GM10248 (cell line): ENCODE measurements around the gene RAP1GAP2.

Experiments used
- CTCF ChIA-PET: fragments of 300-600 bp; sonication (Branson Sonifier 250); formaldehyde crosslinking; extraction: SDS; loops from one replicate; lab custom pipeline; 2021; ENCODE audit warnings: antibody characterized with exemption; lab: Yijun Ruan, JAX
- POLR2A ChIA-PET: fragments of 350-650 bp; sonication (Branson Sonifier 250); formaldehyde crosslinking; extraction: SDS; loops from one replicate; lab custom pipeline; 2020; ENCODE audit warnings: antibody characterized with exemption; lab: Yijun Ruan, JAX
- DNase-seq: peaks from one replicate; pipeline ENCODE4 v3.0.0; 2012; ENCODE audit errors: extremely low spot score
- CTCF ChIP-seq: IDR thresholded peaks from 2 replicates; pipeline ENCODE4 v1.5.1; 2012; ENCODE audit warnings: mild to moderate bottlenecking, low read depth; ENCODE audit errors: extremely low read depth, missing control alignments, control extremely low read depth

RAP1GAP2 gene

GRCh38 chr17:2978991-2979390 lies 182.8 kb downstream of the RAP1GAP2 start:
- no peak for TF ChIP-seq CTCF

DNA sequence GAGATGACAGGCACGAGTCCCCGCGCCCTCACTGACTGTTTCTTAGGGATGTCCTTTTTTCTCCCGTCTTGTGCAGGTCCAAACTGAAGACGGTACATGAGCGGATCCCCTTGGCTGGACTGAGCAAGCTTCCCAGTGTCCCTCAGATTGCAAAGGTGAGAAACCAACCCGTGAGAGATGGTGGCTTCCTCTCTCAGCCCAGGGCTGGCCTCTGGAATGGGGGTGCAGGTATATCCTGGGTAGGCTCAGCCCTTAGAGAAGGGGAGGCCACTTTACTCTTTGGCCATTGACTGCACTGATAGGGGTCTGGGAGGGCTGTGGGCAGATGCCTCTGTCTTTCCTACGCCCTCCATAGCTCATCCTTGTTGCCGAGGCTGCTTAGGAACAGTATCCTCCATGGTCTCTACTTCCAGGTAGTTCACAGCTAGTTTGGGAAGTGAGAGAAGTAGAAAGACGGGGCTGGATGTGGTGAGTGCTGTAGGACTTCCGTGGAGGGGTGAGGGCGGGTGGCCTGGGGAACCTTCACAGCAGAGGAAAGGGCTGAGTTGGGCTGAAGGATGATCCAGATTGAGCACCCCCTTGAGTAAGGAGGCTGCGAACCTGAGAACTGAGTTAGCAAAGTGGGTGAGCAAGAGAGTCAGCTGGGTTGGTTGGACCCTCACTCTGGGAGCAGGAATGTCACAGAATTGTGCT lies 184.1 kb downstream of the RAP1GAP2 start:
- DNase-seq, result no peak

More at GRCh38 chr17:2978991-2979390, 182.8 kb downstream of the RAP1GAP2 start:
- no peak for DNase-seq
- POLR2A ChIA-PET, result no interaction called here
- CTCF ChIA-PET, result no interaction called here

DNA sequence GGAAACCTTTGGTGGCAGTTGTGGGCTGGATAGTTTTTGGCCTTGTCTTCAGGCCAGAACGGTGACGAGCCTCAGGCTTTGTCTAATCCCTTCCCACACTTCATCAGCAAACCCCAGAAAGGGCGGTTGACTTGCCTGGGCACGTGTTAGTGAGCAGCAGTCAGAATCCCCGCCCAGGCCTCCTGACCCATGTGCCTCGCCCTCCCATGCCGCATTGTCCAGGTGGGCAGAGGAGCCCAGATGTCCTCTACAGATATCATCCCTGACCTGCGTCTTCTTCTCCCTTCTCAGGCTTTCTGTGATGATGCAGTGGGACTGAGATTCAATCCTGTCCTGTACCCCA lies 184.6 kb downstream of the RAP1GAP2 start:
- ChIA-PET POLR2A (no interaction called here), CTCF (no interaction called here)
- no peak for TF ChIP-seq CTCF
- DNase-seq, result no peak

More for the DNA sequence above, 184.1 kb downstream of the RAP1GAP2 start:
- CTCF ChIA-PET, result no interaction called here
- POLR2A ChIA-PET, result no interaction called here
- TF ChIP-seq CTCF, result no peak

GRCh38 chr17:2981325-2981724 lies 185.1 kb downstream of the RAP1GAP2 start:
- DNase-seq, result no peak
- ChIA-PET CTCF (no interaction called here), POLR2A (no interaction called here)
- TF ChIP-seq CTCF, result no peak

DNA sequence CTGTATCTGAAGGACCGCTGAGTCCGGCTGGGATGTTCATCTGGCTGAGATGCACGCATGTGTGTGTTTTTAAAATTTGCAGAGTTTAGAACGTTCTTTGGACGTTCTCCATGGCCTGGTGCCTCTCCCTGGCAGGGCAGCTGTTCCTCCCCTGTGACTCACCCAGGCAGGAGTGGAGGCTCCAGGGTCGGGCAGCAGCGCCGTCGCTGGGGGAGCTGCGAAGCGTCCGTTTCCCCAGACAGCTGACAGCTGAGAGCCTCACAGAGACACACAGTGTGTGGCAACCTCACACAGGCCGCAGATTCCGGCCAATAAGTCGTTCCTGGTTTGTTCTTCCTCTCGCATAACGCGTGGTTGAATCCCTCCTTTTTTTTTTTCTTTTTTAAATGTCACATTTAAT lies 186.6 kb downstream of the RAP1GAP2 start:
- CTCF ChIA-PET, result no interaction called here
- POLR2A ChIA-PET, result no interaction called here
- TF ChIP-seq CTCF, result no peak
- no peak for DNase-seq

DNA sequence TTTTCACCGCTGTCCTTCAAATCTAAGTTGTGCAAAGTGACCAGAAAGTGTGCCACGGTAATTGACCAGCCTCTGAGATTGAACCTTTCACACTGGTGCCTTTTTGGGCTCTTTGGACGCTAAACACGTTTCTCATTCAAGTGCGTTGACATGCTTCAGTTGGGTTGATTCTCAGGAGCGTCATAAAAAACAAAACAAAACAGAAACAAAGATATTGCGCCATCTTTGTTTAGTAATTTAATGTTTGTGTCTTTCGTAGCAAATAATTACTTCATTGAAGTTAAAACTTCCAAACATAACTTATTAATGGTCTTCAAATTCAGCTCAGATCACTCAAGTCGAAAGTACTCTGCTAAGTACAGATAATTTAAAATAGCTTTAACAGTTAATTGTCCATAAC lies 187.0 kb downstream of the RAP1GAP2 start:
- CTCF ChIA-PET, result interaction anchor here (1.1 kb wide), 1 partner anchor 134 kb away, joined by 3 read pairs; no protein-coding TSS in a partner anchor
- TF ChIP-seq CTCF, result no peak
- no peak for DNase-seq
- POLR2A ChIA-PET, result no interaction called here

DNA sequence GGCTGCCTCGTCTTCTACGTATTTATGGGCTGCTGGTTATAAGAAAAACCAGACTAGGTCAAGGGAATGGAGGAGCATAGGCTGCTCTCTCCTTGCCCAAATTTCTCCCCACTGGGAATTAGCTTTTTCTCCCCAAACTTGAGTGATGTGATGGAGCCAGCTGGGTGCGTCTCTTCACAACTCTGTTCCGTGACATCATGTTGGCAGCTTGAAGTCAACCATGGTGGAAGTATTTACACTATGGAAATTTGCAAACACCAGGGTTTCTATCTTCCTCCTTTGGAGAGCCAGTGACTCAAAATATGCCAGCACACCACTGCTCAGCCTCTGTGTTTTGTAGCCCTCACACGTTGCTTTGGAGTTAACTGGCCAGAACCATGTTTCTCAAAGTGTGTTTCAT lies 189.1 kb downstream of the RAP1GAP2 start:
- TF ChIP-seq CTCF, result no peak
- POLR2A ChIA-PET, result no interaction called here
- CTCF ChIA-PET, result no interaction called here
- no peak for DNase-seq
